ENCODE measurements around the gene FAM237B. TPM values are rescaled to one million over a fixed set of nuclear protein-coding genes. Genes with fewer than 3 reads are reported as not detected.

The FAM237B gene
- total RNA-seq, 2 donors from 2014 or later, result not detected

DNA sequence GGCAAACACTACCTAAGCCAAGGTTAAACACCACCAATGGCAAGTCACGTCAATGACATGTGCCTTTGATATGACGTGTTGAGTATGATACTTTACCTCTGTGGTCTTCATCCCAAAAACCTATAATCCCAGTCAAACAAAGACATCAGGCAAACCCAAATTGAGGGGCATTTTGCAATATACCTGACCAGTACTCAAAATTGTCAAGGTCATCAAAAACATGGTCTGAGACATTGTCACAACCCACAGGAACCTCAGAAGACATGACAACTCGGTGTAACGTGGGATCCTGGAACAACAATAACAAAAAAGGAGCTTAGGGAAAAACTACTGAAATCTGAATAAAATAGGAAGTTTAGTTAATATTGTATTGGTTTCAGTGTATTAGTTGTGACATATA is 7.2 kb downstream of the FAM237B start:
- Histone ChIP-seq H3K9ac (ENCODE audit: low read depth in 2 of 2, low read length in 2 of 2) (no peak overlapping the region), H3K36me3 (no peaks in the 10 kb centered on the region), H3K27ac (no peak overlapping the region), H3K4me3 (no peak overlapping the region), H3K9me3 (no peaks in the 10 kb centered on the region), H3K27me3 (no peaks in the 10 kb centered on the region), H3K4me1 (no peaks in the 10 kb centered on the region)
- no peak for DNase-seq
- TF ChIP-seq, protein P1, sequence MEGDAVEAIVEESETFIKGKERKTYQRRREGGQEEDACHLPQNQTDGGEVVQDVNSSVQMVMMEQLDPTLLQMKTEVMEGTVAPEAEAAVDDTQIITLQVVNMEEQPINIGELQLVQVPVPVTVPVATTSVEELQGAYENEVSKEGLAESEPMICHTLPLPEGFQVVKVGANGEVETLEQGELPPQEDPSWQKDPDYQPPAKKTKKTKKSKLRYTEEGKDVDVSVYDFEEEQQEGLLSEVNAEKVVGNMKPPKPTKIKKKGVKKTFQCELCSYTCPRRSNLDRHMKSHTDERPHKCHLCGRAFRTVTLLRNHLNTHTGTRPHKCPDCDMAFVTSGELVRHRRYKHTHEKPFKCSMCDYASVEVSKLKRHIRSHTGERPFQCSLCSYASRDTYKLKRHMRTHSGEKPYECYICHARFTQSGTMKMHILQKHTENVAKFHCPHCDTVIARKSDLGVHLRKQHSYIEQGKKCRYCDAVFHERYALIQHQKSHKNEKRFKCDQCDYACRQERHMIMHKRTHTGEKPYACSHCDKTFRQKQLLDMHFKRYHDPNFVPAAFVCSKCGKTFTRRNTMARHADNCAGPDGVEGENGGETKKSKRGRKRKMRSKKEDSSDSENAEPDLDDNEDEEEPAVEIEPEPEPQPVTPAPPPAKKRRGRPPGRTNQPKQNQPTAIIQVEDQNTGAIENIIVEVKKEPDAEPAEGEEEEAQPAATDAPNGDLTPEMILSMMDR (IDR thresholded peaks at IDR 0.05), result no peak
- intact Hi-C loops (cut with DNase I), result no loop called here

DNA sequence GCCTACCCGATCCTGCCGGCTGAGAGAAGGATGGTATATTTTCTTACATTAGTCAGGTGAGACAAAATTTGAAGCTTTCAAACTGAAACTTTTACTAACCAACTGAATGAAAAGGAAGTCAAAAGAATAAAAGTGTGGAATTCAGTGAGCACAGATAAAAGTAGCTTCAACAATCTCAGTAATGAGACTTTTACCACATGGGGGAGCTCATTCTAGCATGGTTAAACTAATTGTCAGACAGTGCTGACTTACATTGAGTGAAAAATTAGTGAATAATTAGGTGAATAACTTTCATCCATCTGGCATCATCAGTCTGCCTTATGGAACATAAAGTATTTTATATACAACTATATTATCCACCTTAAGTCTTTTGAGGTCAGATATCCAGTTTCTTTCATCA is 8.4 kb downstream of the FAM237B start:
- H3K4me3 ChIP-seq, result no peak overlapping the region
- TF ChIP-seq, protein P1 (IDR thresholded peaks at IDR 0.05), result no peak
- intact Hi-C loops (cut with DNase I), result no loop called here
- H3K9me3 ChIP-seq, result no peaks in the 10 kb centered on the region
- no peaks in the 10 kb centered on the region for H3K36me3 ChIP-seq
- H3K27ac ChIP-seq, result no peak overlapping the region
- H3K9ac ChIP-seq (ENCODE audit: low read depth in 2 of 2, low read length in 2 of 2), result no peak overlapping the region
- no peaks in the 10 kb centered on the region for H3K27me3 ChIP-seq
- no peak for DNase-seq
- no peaks in the 10 kb centered on the region for H3K4me1 ChIP-seq

DNA sequence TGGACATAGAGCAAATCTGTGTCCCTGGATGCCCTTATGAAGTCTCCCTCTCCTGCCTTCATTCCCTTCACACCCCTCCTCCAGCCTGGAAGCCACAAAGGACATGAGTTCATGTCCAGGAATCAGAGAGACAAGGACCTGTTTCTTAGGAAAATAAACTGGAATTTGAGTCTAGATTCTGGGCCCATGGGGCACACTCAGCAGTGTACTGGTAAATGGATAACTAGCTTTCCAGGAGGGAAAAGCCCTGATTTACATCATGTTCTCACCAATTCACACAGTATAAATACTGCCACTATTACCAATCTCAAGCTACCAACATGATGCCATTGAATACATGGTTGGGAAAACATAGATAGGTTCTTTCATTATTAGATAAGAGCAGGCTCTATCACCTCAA is 9.9 kb downstream of the FAM237B start:
- intact Hi-C loops (cut with DNase I), result no loop called here
- H3K27me3 ChIP-seq, result no peaks in the 10 kb centered on the region
- TF ChIP-seq, protein P1 (IDR thresholded peaks at IDR 0.05), result no peak

DNA sequence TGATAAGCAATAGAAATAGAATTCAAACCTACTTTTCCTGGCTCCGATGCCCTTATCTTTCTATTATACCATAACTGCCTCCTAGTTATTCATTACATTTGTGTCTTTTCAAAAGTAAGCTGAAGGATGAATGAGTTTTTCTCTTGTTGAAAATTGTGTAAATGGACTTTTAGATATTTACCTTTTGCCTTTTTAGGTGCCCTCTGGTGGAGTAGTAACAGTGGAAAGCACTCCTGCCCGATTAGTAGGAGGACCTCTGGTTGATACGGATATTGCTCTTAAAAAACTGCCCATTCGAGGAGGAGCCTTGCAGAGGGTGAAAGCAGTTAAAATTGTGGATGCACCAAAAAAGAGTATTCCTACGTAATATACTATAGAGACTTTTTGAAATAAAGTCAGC is 11.2 kb downstream of the FAM237B start:
- intact Hi-C loops (cut with DNase I), result no loop called here
- TF ChIP-seq, protein P1 (IDR thresholded peaks at IDR 0.05), result no peak
- H3K27me3 ChIP-seq, result no peaks in the 10 kb centered on the region
- no peaks in the 10 kb centered on the region for H3K36me3 ChIP-seq
- no peak overlapping the region for H3K9ac ChIP-seq (ENCODE audit: low read depth in 2 of 2, low read length in 2 of 2)
- DNase-seq, result no peak
- no peak overlapping the region for H3K4me3 ChIP-seq
- H3K4me1 ChIP-seq, result no peaks in the 10 kb centered on the region
- H3K9me3 ChIP-seq, result no peaks in the 10 kb centered on the region
- no peak overlapping the region for H3K27ac ChIP-seq

More for the DNA sequence above, 9.9 kb downstream of the FAM237B start:
- no peaks in the 10 kb centered on the region for H3K9me3 ChIP-seq
- no peak overlapping the region for H3K4me3 ChIP-seq
- H3K4me1 ChIP-seq, result no peaks in the 10 kb centered on the region
- no peak overlapping the region for H3K9ac ChIP-seq (ENCODE audit: low read depth in 2 of 2, low read length in 2 of 2)
- no peaks in the 10 kb centered on the region for H3K36me3 ChIP-seq
- DNase-seq, result no peak
- H3K27ac ChIP-seq, result no peak overlapping the region

DNA sequence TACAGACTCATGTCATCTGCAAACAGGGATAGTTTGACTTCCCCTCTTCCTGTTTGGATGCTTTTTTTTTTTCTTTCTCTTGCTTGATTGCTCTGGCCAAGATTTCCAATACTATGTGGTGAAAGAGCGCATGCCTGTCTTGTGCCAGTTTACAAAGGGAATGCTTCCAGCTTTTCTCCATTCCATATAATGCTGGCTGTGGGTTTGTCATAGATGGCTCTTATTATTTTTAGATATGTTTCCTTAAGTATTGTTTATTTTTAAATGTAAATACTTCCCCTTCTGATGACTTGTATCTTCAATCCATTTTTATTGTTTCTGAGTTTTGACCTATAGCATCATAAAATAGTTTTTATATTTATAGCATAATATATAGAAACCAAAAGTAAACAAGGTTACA is 17.9 kb downstream of the FAM237B start:
- Histone ChIP-seq H3K4me1 (no peaks in the 10 kb centered on the region), H3K9ac (ENCODE audit: low read depth in 2 of 2, low read length in 2 of 2) (no peak overlapping the region), H3K4me3 (no peak overlapping the region), H3K9me3 (no peaks in the 10 kb centered on the region), H3K27ac (no peak overlapping the region), H3K27me3 (no peaks in the 10 kb centered on the region), H3K36me3 (no peaks in the 10 kb centered on the region)
- intact Hi-C loops (cut with DNase I), result no loop called here
- no peak for DNase-seq
- TF ChIP-seq, protein P1 (IDR thresholded peaks at IDR 0.05), result no peak

Data from colonic mucosa (tissue), 4 donors.